ENCODE measurements around the gene CDK17.

DNA sequence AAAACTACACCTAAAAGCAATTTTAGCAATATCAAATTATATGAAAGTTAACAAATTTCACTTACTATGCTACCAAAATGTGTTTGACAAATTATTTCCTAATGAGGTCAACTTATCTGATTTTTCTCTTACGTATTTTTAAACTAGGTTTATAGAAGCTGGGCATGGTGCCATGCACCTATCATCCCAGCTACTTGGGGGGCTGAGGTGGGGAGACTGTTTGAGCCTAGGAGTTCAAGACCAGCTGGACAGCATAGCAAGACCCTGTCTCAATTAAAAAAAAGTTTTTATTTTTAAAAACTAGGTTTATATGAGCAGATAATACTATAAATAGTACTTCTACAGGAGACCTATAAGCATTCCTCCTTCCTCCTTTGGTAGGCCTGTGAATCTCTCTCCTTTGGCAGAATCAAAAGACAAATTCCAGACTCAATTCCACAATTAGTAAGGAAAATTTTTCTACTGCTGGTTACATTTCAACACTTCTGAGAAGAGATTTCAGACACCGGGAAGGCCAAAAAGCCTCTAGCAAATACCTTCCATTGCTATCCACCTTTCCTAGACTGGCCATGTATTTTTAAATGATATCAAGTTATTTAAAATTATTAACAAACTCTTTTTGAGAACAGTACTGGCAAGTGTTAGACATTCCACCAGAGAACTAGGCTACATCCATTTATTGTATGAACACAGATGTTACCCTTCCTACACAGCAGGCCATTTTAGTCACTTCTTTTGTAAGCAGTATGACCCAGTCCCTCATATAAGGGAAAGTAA, 34.4 kb downstream of the CDK17 start:
- TF ChIP-seq CTCF (IDR thresholded peaks at IDR 0.05), result no peak
- no peak for TF ChIP-seq POLR2A (IDR thresholded peaks at IDR 0.05)
